ENCODE results near the gene LIMCH1.

The LIMCH1 gene

DNA sequence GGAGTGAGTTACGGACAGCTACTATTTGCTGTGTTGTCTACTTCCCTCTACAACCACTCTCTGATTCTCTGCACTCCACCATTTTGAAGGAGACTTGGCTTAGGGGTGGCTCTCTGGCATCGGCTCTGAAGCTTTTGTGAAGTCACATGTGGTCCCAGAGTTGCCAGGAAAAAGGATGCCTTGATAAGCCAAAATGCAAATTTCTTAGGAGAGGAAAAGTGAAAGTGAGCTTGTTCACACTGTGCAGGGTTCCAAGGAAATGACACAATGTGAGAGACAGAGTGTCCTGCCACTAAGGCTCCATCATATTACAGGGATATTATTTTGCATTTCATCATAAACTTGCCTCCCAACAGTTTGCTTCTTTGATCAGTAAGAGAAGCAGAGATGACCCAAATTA, 203.4 kb downstream of the LIMCH1 start:
- Mint-ChIP-seq H3K36me3 (ENCODE audit: low read depth) (peaks cover 9% of the 10 kb centered on the region), H3K4me1 (peaks cover 5% of the 10 kb centered on the region), H3K4me3 (no peak overlapping the region), H3K27ac (no peak overlapping the region), H3K27me3 (ENCODE audit: low read depth, poor library complexity) (peaks cover 97% of the 10 kb centered on the region), H3K9me3 (peaks cover 23% of the 10 kb centered on the region)
- no peak for DNase-seq
- TF ChIP-seq, protein P1, sequence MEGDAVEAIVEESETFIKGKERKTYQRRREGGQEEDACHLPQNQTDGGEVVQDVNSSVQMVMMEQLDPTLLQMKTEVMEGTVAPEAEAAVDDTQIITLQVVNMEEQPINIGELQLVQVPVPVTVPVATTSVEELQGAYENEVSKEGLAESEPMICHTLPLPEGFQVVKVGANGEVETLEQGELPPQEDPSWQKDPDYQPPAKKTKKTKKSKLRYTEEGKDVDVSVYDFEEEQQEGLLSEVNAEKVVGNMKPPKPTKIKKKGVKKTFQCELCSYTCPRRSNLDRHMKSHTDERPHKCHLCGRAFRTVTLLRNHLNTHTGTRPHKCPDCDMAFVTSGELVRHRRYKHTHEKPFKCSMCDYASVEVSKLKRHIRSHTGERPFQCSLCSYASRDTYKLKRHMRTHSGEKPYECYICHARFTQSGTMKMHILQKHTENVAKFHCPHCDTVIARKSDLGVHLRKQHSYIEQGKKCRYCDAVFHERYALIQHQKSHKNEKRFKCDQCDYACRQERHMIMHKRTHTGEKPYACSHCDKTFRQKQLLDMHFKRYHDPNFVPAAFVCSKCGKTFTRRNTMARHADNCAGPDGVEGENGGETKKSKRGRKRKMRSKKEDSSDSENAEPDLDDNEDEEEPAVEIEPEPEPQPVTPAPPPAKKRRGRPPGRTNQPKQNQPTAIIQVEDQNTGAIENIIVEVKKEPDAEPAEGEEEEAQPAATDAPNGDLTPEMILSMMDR (IDR thresholded peaks at IDR 0.05): no peak

DNA sequence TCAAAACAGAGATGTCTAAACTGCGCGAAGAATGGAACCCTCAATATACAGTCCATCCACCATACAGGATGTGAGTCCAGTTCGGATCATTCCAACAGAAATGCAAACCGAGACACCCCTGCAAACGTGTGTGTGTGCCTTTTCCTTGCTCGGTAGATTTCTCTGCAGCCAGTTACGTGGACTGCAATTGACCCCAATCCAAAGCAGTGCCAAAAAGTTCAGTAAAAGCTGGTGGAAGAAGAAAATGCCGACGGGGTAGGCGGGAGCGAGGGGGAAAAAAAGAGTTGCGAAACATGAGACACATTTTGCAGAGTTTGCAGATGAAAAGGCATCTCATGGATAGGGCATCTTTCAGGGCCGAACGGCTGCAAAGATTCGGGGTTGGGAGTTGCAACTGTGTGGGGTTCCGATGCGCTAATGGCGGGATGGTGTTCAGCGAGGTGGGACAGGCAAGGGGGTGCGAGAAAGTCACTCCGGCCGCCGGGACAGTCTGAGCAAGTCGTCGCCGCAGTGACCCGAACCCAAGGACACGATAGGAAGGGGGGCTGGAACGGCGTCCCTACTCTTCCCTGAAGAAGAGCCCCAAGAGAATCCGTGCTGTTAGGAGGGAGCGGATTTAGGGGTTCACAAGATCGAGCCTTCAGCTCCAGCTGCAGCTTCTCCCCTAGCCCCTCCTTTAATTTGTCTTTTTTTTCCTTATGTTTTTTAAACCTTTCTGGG, 206.8 kb downstream of the LIMCH1 start:
- Mint-ChIP-seq H3K27ac (no peak overlapping the region), H3K9me3 (peaks cover 24% of the 10 kb centered on the region), H3K4me3 (no peak overlapping the region), H3K4me1 (peaks cover 18% of the 10 kb centered on the region), H3K36me3 (ENCODE audit: low read depth) (peaks cover 9% of the 10 kb centered on the region), H3K27me3 (ENCODE audit: low read depth, poor library complexity) (peaks cover 100% of the 10 kb centered on the region)
- TF ChIP-seq, protein P1 (IDR thresholded peaks at IDR 0.05): no peak
- DNase-seq: no peak

- peaks cover 100% of the 10 kb centered on the region for H3K27me3 Mint-ChIP-seq (ENCODE audit: low read depth, poor library complexity)
- TF ChIP-seq, protein P1 (IDR thresholded peaks at IDR 0.05): no peak
- H3K36me3 Mint-ChIP-seq (ENCODE audit: low read depth): peaks cover 9% of the 10 kb centered on the region
- H3K4me3 Mint-ChIP-seq: no peak overlapping the region
- peak; percentile 29 for DNase-seq
- peaks cover 24% of the 10 kb centered on the region for H3K9me3 Mint-ChIP-seq
- peaks cover 25% of the 10 kb centered on the region for H3K4me1 Mint-ChIP-seq
- H3K27ac Mint-ChIP-seq: no peak overlapping the region
These were observed 207.5 kb downstream of the LIMCH1 start for GRCh38 chr4:41745292-41746024.

- H3K27ac Mint-ChIP-seq: no peak overlapping the region
- peak; percentile 28 for DNase-seq
- peaks cover 100% of the 10 kb centered on the region for H3K27me3 Mint-ChIP-seq (ENCODE audit: low read depth, poor library complexity)
- peak overlapping the region; percentile 65 for H3K4me3 Mint-ChIP-seq
- TF ChIP-seq, protein P1 (IDR thresholded peaks at IDR 0.05): no peak
- H3K4me1 Mint-ChIP-seq: peaks cover 29% of the 10 kb centered on the region
- peaks cover 24% of the 10 kb centered on the region for H3K9me3 Mint-ChIP-seq
- H3K36me3 Mint-ChIP-seq (ENCODE audit: low read depth): peaks cover 9% of the 10 kb centered on the region
These were observed 208.1 kb downstream of the LIMCH1 start for GRCh38 chr4:41746025-41746439.

- peaks cover 32% of the 10 kb centered on the region for H3K4me1 Mint-ChIP-seq
- H3K36me3 Mint-ChIP-seq (ENCODE audit: low read depth): peaks cover 9% of the 10 kb centered on the region
- H3K27me3 Mint-ChIP-seq (ENCODE audit: low read depth, poor library complexity): peaks cover 100% of the 10 kb centered on the region
- TF ChIP-seq, protein P1 (IDR thresholded peaks at IDR 0.05): no peak
- H3K27ac Mint-ChIP-seq: no peak overlapping the region
- no peak for DNase-seq
- H3K4me3 Mint-ChIP-seq: peak overlapping the region; percentile 34
- peaks cover 24% of the 10 kb centered on the region for H3K9me3 Mint-ChIP-seq
These were observed 208.7 kb downstream of the LIMCH1 start for GRCh38 chr4:41746440-41747229.
